ENCODE results near the gene RHOG.
A peak's percentile ranks its signal among the peaks of the same experiment; 100 is the strongest.

Gene RHOG

GRCh38 chr11:3843326-3843725 is 2.6 kb upstream of the RHOG start:
- Histone ChIP-seq H3K79me2 (ENCODE audit: low read length) (peaks cover 24% of the 10 kb centered on the region), H3K9me2 (replicated peaks; ENCODE audit: insufficient read depth, low read length) (no peaks in the 10 kb centered on the region), H3K36me3 (replicated peaks; ENCODE audit: insufficient read depth, low read length) (no peaks in the 10 kb centered on the region; the same call in 1 of the 2 replicates), H4K20me1 (ENCODE audit: insufficient read depth, low read length) (no peaks in the 10 kb centered on the region), H3K4me1 (ENCODE audit: low read length) (peaks cover 20% of the 10 kb centered on the region), H3K27ac (ENCODE audit: low read length) (no peak overlapping the region), H3K9ac (ENCODE audit: low read length) (no peak overlapping the region), H3K4me2 (ENCODE audit: low read depth, low read length) (no peak overlapping the region), H3F3A (ENCODE audit: insufficient read depth, low read length) (peaks cover 7% of the 10 kb centered on the region), H3K27me3 (replicated peaks; ENCODE audit: insufficient read depth, low read length) (no peaks in the 10 kb centered on the region), H3K4me3 (ENCODE audit: low read length) (no peak overlapping the region), H3K9me3 (replicated peaks; ENCODE audit: insufficient read depth, low read length) (no peaks in the 10 kb centered on the region), H2AFZ (ENCODE audit: low read length) (no peak overlapping the region)
- TF ChIP-seq CTCF (IDR thresholded peaks at IDR 0.05; ENCODE audit: low read length) (no peak), EZH2 (optimal IDR thresholded peaks at IDR 0.05; ENCODE audit: low read depth, low read length) (no peak), EZH2phosphoT487 (IDR thresholded peaks at IDR 0.05; ENCODE audit: low read length) (no peak)
- no peak for DNase-seq

GRCh38 chr11:3841426-3842350 is 929 bp upstream of the RHOG start:
- peak overlapping the region; percentile 97 for H3K9ac ChIP-seq (ENCODE audit: low read length)
- no peak for TF ChIP-seq EZH2 (optimal IDR thresholded peaks at IDR 0.05; ENCODE audit: low read depth, low read length)
- TF ChIP-seq CTCF (IDR thresholded peaks at IDR 0.05; ENCODE audit: low read length): peak; percentile 83
- peaks cover 34% of the 10 kb centered on the region for H3K4me1 ChIP-seq (ENCODE audit: low read length)
- H3K79me2 ChIP-seq (ENCODE audit: low read length): peaks cover 40% of the 10 kb centered on the region
- peaks cover 7% of the 10 kb centered on the region for H3F3A ChIP-seq (ENCODE audit: insufficient read depth, low read length)
- H4K20me1 ChIP-seq (ENCODE audit: insufficient read depth, low read length): 0 out of 2 replicates have a peak, but pooled peaks cover 4% of the 10 kb centered on the region
- H3K27ac ChIP-seq (ENCODE audit: low read length): peak overlapping the region; percentile 91
- H3K4me2 ChIP-seq (ENCODE audit: low read depth, low read length): peak overlapping the region; percentile 64
- no peaks in the 10 kb centered on the region for H3K27me3 ChIP-seq (replicated peaks; ENCODE audit: insufficient read depth, low read length)
- H3K4me3 ChIP-seq (ENCODE audit: low read length): peak overlapping the region; percentile 76
- no peaks in the 10 kb centered on the region for H3K9me3 ChIP-seq (replicated peaks; ENCODE audit: insufficient read depth, low read length)
- H2AFZ ChIP-seq (ENCODE audit: low read length): peak overlapping the region; percentile 51
- DNase-seq: peak; percentile 89
- H3K9me2 ChIP-seq (replicated peaks; ENCODE audit: insufficient read depth, low read length): no peaks in the 10 kb centered on the region
- no peaks in the 10 kb centered on the region; the same call in 1 of the 2 replicates for H3K36me3 ChIP-seq (replicated peaks; ENCODE audit: insufficient read depth, low read length)

- H3K9ac ChIP-seq (ENCODE audit: low read length): peak overlapping the region; percentile 97
- H3K4me2 ChIP-seq (ENCODE audit: low read depth, low read length): peak overlapping the region; percentile 87
- H3K27me3 ChIP-seq (replicated peaks; ENCODE audit: insufficient read depth, low read length): no peaks in the 10 kb centered on the region
- H3F3A ChIP-seq (ENCODE audit: insufficient read depth, low read length): peaks cover 7% of the 10 kb centered on the region
- H3K9me2 ChIP-seq (replicated peaks; ENCODE audit: insufficient read depth, low read length): no peaks in the 10 kb centered on the region
- H3K36me3 ChIP-seq (replicated peaks; ENCODE audit: insufficient read depth, low read length): no peaks in the 10 kb centered on the region; the same call in 1 of the 2 replicates
- H3K4me1 ChIP-seq (ENCODE audit: low read length): peaks cover 34% of the 10 kb centered on the region
- H3K4me3 ChIP-seq (ENCODE audit: low read length): peak overlapping the region; percentile 71
- H3K27ac ChIP-seq (ENCODE audit: low read length): peak overlapping the region; percentile 29; the same call in 1 of the 2 replicates
- H4K20me1 ChIP-seq (ENCODE audit: insufficient read depth, low read length): 0 out of 2 replicates have a peak, but pooled peaks cover 4% of the 10 kb centered on the region
- H2AFZ ChIP-seq (ENCODE audit: low read length): peak overlapping the region; percentile 57; the same call in 1 of the 2 replicates
- H3K9me3 ChIP-seq (replicated peaks; ENCODE audit: insufficient read depth, low read length): no peaks in the 10 kb centered on the region
- TF ChIP-seq CTCF (IDR thresholded peaks at IDR 0.05; ENCODE audit: low read length): no peak
- no peak for TF ChIP-seq EZH2phosphoT487 (IDR thresholded peaks at IDR 0.05; ENCODE audit: low read length)
- TF ChIP-seq EZH2 (optimal IDR thresholded peaks at IDR 0.05; ENCODE audit: low read depth, low read length): no peak
- no peak for DNase-seq
- peaks cover 54% of the 10 kb centered on the region for H3K79me2 ChIP-seq (ENCODE audit: low read length)
These were observed 522 bp downstream of the RHOG start for GRCh38 chr11:3840004-3840869.

All from MM.1S (cell line).